GM18498 (cell line): ENCODE measurements around the gene TMEM87B.
A peak's percentile ranks its signal among the peaks of the same experiment; 100 is the strongest.

Source experiments
- ATAC-seq: cut with Tn5 transposase; IDR thresholded peaks from one replicate; pipeline ENCODE4 v1.9.1; 2021; ENCODE audit warnings: mild to moderate bottlenecking, moderate library complexity; ENCODE audit not compliant: unreplicated experiment

The TMEM87B gene

DNA sequence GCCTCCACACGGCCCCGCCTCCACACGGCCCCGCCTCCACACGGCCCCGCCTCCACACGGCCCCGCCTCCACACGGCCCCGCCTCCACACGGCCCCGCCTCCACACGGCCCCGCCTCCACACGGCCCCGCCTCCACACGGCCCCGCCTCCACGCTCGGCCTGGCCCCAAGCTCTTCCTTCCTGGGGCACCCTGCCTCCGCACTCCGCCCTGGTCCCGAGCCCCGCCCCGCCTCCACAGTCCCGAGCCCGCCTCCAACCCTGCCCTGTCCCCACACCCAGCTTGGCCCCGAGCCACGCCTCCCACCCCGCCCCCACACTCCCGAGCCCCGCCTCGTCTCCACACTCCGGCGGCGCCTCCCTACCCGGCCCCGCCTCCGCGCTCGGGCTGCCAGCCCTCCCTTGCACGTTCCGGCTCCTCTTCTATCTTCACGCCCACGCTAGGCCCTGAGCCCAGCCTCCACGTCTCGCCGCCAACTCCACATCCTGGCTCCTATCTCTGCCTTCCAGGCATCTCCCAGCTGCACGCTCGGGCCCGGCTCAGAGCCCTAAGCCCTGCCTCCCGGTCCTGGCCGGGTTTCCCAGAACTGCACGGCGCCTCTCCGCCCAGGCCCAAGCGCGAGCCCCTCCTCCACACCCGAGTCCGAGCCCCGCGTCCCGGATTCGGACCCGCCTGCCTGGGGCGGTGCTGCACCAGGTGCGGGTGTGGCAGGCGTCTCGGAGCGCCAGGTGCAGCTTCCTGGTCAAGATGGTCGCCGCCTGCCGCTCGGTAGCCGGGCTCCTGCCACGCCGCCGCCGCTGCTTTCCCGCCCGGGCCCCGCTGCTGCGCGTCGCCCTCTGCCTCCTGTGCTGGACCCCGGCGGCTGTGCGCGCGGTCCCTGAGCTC is at the start of gene TMEM87B:
Gene TMEM87B, plus strand, starts transcription at position 423 of the 883 bp plus-strand sequence. Its CDS starts 323 bp downstream, at position 746.
- ATAC-seq, result peak; percentile 66

DNA sequence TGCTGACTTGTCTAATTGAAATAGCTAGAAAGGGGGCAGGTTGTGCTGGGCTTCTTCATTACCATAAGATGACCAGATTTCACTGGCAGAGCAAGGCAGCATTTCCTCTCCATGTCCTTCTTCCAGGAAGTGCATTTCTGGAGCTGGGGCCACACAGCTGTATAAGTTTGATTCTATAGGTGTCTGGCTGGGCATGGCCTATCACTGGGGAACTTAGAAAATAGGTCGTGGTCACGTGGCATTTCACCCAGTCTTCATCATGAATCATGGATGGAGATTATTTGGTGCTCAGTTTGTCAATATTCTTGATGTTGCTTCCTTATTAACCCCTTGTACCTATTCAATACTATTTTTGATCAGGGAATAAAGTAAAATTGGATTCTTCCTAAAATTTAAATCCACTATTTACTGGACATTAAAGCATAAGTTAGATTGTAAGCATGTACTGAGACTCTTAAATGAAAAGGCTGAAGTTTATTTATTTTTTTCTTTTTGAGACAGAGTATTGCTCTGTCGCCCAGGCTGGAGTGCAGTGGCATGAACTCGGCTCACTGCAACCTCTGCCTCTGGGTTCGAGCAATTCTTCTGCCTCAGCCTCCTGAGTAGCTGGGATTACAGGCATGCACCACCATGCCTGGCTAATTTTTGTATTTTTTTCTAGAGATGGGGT is 49.5 kb upstream of the TMEM87B start:
- no peak for ATAC-seq

DNA sequence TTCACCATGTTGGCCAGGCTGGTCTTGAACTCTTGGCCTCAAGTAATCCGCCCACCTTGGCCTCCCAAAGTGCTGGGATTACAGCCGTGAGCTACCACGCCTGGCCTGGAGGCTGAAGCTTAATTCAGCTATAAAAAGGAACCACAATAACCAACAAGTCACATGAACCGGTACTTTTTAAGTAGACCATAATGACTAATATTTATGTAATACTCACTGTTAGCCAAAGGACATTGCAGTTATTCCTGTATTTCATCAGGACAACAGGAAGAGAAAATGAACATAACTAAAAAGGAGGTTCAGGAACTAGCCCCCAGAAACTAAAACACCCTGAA is 49.0 kb upstream of the TMEM87B start:
- ATAC-seq, result no peak

GRCh38 chr2:112007493-112007892 is 47.6 kb upstream of the TMEM87B start:
- no peak for ATAC-seq

- no peak for ATAC-seq
Observed at GRCh38 chr2:112008910-112009485, 46.1 kb upstream of the TMEM87B start.

GRCh38 chr2:112010751-112011150 is 44.3 kb upstream of the TMEM87B start:
- no peak for ATAC-seq

DNA sequence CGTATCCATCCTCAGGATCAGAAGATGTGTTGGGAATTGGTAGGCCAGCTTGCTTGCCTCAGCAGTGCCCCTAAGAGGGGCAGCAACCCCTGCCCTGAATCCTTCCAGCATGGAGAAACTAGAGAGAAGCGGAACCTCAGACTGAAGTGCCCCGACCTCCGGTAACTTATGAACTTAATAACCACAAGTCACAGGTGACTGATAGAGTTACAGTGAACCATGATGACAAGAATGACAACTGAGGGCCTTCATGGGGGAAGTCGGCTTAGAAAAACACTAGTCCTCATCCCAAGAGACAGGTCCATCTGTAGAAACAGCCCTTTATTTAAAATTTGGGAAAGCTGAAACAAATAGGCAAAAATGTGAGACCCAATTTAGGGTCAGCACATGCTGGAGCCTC is 42.5 kb upstream of the TMEM87B start:
- no peak for ATAC-seq

GRCh38 chr2:112018846-112019245 is 36.2 kb upstream of the TMEM87B start:
- no peak for ATAC-seq

DNA sequence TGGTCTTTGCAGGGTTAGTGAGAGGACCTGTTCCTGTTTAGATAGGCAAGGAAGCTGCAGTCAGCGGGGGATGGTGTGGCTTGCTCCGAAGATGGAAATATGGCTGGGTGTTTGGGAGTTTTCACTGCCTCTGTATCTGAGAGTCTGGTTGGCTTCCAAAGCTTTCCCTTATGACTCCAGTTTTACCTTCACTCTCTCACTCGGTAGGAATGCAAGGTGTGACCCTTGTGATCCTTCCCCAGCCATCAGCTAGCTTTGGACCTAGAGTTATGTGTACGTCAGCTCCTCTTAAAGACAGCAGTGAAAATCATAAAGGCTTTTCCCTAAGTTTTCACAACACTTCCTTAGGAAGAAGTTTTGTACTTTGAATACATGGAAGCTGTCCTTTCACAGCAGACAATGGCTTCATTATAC is 35.5 kb upstream of the TMEM87B start:
- ATAC-seq, result no peak

DNA sequence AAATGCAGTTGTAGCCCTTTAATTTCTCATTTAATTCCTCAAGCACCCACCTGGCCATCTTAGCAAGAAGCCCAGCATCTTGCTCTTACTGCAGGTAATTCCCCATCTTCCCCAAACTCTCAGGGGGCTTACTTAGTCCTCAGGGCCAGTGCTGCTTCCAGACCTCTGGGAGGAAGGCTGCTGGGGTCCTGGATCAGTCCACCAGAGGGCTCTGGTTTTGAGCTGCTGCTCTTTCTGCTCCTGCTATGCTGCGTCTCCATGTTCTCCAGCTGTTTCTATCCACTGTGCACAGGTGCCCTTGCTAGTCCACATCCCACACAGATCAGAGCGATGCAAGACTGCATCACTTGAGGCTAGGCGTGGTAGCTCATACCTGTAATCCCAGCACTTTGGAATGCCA is 34.5 kb upstream of the TMEM87B start:
- no peak for ATAC-seq

- ATAC-seq, result no peak
Observed at GRCh38 chr2:112021290-112021689, 33.8 kb upstream of the TMEM87B start.

DNA sequence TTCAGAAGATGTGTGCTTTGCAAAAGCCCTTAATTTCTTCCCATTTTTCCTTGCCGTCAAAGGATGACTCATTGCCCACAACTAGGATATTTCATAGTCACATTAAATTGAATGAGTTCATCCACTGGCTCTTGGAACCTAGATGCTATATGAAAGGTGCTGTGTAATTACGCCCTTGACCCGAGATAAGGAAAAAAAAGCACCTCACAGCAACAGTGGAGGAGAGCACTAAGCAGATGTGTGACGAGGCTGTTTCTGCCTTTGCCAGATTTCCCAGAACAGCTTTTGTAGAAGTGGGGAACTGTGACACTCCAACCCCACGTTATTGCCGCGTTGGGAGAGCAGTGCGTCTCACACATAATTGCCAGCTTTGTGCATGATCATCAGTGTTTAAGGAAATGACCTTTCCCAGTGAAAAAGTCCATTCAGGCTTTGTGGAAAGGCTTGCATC is 33.3 kb upstream of the TMEM87B start:
- ATAC-seq, result no peak

- no peak for ATAC-seq
Observed at GRCh38 chr2:112023707-112024106, 31.4 kb upstream of the TMEM87B start.

- ATAC-seq, result no peak
Observed at GRCh38 chr2:112024231-112024630, 30.8 kb upstream of the TMEM87B start.

DNA sequence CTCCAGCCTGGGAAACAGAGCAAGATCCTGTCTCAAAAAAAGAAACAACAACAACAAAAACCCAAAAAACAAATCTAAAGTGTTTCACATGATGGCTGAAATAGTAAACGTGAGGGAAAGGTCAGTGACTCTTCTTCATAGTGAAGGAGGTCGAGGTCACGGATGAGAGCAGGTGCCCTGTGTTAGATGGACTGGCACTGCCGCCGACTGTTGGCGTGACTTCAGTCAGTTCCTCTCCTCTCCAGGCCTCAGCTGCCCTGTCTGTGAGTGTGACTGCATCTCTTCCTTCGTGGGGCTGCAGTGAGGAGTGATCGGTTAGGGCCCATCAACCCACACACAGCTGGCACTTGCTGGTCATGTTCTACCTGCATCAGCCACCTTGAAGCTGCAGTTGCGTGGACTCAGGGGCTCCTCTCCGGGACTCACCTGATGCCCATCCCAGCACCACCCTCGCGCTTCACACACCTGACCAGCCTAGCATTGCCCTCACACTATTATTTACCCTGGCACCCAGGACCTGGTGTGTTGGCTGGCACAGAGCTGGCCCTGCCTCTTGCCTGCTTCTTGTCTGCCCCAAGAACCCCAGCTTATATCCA is 30.1 kb upstream of the TMEM87B start:
- ATAC-seq, result no peak

- ATAC-seq, result no peak
Observed at GRCh38 chr2:112026509-112026908, 28.6 kb upstream of the TMEM87B start.

GRCh38 chr2:112027767-112028166 is 27.3 kb upstream of the TMEM87B start:
- no peak for ATAC-seq

GRCh38 chr2:112029164-112029563 is 25.9 kb upstream of the TMEM87B start:
- ATAC-seq, result no peak

GRCh38 chr2:112031473-112032223 is 23.4 kb upstream of the TMEM87B start:
- ATAC-seq, result no peak

DNA sequence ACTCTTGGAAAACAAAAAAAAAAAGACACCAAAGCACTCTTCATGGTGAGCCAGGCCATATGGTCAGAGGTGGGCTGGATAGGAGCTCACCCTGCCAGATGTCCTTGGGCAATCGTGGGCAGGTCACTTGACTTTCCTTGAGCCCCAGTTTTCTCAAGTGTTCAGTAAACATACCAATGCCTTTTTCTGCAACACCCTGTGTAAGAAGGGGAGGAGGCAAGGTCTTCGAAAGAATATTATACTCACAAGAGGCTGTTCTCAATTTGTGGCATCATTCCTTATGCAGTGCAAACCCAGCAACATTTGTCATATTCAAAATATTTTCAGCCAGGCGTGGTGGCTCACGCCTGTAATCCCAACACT is 22.9 kb upstream of the TMEM87B start:
- no peak for ATAC-seq
